ENCODE measurements around the gene DCTPP1.
"Not testable (repeated sequence)": the region's sequence is repeated elsewhere in the genome, so short reads cannot be mapped to it uniquely, and the experiment has no call there.

The DCTPP1 gene

DNA sequence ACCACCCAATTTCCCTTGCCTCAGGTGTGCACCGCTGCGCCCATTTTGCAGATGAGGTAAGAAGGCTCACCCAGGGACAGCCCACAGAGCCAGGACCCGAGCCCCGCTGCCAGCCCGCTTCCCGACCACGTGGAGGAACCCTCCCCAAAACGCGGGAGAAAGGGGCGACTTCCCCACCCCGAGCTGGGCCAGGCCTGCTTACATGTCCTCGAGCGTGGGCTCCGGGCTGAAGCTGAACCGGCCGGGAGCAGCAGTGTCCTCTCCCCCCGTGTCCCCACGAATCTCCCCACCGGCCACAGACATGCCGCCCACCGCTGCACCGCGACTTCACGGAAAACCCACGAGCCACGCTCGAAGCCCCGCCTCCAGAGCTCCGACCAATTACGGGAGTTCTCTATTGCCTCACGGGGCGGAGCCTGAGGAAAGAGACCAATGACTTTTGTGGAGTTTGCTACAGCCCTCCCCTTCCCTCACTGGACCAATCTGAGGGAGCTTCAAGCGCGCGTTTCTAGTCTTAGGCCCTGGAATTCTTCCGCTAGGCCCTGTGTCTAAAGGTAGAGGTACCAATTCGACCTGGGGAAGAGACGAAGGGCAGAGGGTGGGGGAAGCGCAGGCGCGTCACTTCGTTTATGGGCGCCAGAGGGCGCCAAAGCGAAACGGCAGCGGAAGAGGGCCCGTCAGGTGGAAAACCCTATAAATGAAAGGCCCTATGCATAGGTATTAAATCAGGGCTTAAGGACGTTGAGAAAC lies at the start of gene DCTPP1:
DCTPP1 (minus strand) TSS at position 353 of the 750 bp plus-strand sequence; CDS start at position 303, 50 bp downstream.
- Histone ChIP-seq H3K27ac (ENCODE audit: poor library complexity, severe bottlenecking) (peak within 1 kb of the TSS; percentile 50), H3K9me3 (ENCODE audit: severe bottlenecking) (no peaks in the 10 kb centered on the region), H3K4me3 (ENCODE audit: severe bottlenecking) (peak within 1 kb of the TSS; percentile 66), H3K4me1 (ENCODE audit: insufficient read depth, poor library complexity, severe bottlenecking) (peaks cover 5% of the 10 kb centered on the region), H3K36me3 (ENCODE audit: low read depth) (peaks cover 28% of the 10 kb centered on the region), H3K27me3 (ENCODE audit: insufficient read depth, poor library complexity, severe bottlenecking) (no peaks in the 10 kb centered on the region)
- peak; percentile 96 for TF ChIP-seq CTCF (IDR thresholded peaks at IDR 0.05; ENCODE audit: poor library complexity, severe bottlenecking)
- ATAC-seq (ENCODE audit: low read depth) (peak; percentile 99), DNase-seq (ENCODE audit: low spot score) (peak; percentile 98)

DNA sequence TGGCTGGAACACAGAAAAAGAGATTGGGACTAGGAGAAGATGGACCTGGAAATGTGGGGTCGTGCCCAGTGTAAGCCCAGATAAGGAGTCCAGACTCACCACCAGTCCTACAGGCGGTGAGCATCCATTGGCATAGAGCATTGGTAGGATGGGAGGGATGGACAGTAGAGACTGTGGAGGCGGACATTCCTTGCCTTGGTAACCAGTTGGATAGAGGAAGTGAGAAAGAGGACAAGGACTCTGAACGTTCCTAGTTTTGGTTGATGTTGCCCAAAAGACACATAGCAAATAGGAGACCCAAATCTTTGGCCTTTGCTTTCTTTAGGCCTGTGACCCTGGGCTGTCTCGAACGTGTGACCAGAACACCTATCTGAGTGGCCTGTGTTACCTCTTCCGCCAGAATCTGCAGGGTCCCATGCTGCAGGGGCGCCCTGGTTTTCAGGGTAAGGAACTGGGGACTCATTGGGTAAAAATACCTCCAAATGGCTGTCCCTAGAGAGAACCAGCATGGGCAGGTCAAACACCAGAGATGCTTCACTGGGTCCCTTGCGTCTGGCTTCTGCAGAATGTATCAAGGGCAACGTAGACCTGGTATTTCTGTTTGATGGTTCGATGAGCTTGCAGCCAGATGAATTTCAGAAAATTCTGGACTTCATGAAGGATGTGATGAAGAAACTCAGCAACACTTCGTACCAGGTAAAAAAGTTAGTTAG lies 49.1 kb upstream of the DCTPP1 start:
- Histone ChIP-seq H3K36me3 (ENCODE audit: low read depth) (no peaks in the 10 kb centered on the region), H3K9me3 (ENCODE audit: severe bottlenecking) (no peaks in the 10 kb centered on the region), H3K27ac (ENCODE audit: poor library complexity, severe bottlenecking) (no peak overlapping the region), H3K4me3 (ENCODE audit: severe bottlenecking) (no peak overlapping the region), H3K4me1 (ENCODE audit: insufficient read depth, poor library complexity, severe bottlenecking) (no peaks in the 10 kb centered on the region), H3K27me3 (ENCODE audit: insufficient read depth, poor library complexity, severe bottlenecking) (no peaks in the 10 kb centered on the region)
- no peak for TF ChIP-seq CTCF (IDR thresholded peaks at IDR 0.05; ENCODE audit: poor library complexity, severe bottlenecking)
- DNase-seq (ENCODE audit: low spot score): no peak
- no peak for ATAC-seq (ENCODE audit: low read depth)

DNA sequence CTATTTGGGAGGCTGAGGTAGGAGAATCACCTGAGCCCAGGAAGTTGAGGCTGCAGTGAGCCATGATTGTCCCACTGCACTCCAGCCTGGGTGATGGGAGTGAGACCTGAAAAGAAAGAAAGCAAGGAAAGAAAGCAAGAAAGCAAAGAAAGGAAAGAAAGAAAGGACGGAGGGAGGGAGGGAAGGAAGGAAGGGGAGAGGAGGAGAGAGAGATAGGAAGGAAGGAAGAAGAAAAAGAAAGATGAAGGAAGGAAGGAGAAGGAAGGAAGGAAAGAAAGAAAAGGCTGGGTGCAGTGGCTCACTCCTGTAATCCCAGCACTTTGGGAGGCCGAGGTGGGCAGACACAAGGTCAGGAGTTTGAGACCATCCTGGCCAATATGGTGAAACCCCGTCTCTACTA lies 47.9 kb upstream of the DCTPP1 start:
- H3K4me3 ChIP-seq (ENCODE audit: severe bottlenecking); H3K27me3 ChIP-seq (ENCODE audit: insufficient read depth, poor library complexity, severe bottlenecking); H3K4me1 ChIP-seq (ENCODE audit: insufficient read depth, poor library complexity, severe bottlenecking): not testable (repeated sequence)

DNA sequence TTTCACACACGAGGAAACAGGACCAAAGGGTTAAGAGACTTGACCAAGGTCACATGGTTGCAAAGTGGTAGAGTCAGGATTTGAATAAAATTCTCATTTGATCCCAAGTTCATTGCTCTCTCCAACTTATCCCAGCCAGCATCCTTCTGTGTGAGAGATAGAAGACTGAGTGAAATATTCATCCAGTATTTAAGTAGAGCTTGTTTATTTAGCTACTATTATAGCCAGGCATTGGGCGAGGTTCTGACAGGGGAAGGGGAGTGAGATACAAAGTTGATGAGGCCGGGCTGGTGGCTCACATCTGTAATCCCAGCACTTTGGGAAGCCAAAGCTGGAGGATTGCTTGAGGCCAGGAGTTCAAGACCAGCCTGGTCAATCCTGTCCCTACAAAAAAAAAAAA lies 47.2 kb upstream of the DCTPP1 start:
- no peak overlapping the region for H3K27ac ChIP-seq (ENCODE audit: poor library complexity, severe bottlenecking)

More for the DNA sequence above, 47.9 kb upstream of the DCTPP1 start:
- H3K27ac ChIP-seq (ENCODE audit: poor library complexity, severe bottlenecking); H3K9me3 ChIP-seq (ENCODE audit: severe bottlenecking); H3K36me3 ChIP-seq (ENCODE audit: low read depth); ATAC-seq (ENCODE audit: low read depth); DNase-seq (ENCODE audit: low spot score): not testable (repeated sequence)

DNA sequence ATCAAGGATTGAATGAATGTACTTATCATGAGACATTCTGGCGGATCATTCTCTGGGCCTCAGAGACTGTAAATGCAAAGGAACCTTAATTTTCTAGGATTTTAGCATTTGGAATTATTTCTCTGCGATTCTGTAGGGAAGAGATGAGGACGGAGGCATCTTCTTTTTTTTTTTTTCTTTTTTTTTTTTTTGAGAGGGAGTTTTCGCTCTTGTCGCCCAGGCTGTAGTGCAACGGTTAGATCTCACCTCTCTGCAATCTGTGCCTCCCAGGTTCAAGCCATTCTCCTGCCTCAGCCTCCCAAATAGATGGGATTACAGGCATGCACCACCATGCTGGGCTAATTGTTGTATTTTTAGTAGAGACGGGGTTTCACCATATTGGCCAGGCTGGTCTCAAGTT lies 44.9 kb upstream of the DCTPP1 start:
- ATAC-seq (ENCODE audit: low read depth): no peak
- H3K36me3 ChIP-seq (ENCODE audit: low read depth): no peaks in the 10 kb centered on the region

More for the DNA sequence above, 47.2 kb upstream of the DCTPP1 start:
- Histone ChIP-seq H3K27me3 (ENCODE audit: insufficient read depth, poor library complexity, severe bottlenecking) (no peaks in the 10 kb centered on the region), H3K4me3 (ENCODE audit: severe bottlenecking) (no peak overlapping the region), H3K9me3 (ENCODE audit: severe bottlenecking) (no peaks in the 10 kb centered on the region), H3K36me3 (ENCODE audit: low read depth) (no peaks in the 10 kb centered on the region), H3K4me1 (ENCODE audit: insufficient read depth, poor library complexity, severe bottlenecking) (no peaks in the 10 kb centered on the region)
- ATAC-seq (ENCODE audit: low read depth) (no peak), DNase-seq (ENCODE audit: low spot score) (no peak)
- no peak for TF ChIP-seq CTCF (IDR thresholded peaks at IDR 0.05; ENCODE audit: poor library complexity, severe bottlenecking)

More for the DNA sequence above, 44.9 kb upstream of the DCTPP1 start:
- Histone ChIP-seq H3K9me3 (ENCODE audit: severe bottlenecking) (no peaks in the 10 kb centered on the region), H3K27ac (ENCODE audit: poor library complexity, severe bottlenecking) (no peak overlapping the region), H3K4me1 (ENCODE audit: insufficient read depth, poor library complexity, severe bottlenecking) (peaks cover 4% of the 10 kb centered on the region), H3K4me3 (ENCODE audit: severe bottlenecking) (no peak overlapping the region), H3K27me3 (ENCODE audit: insufficient read depth, poor library complexity, severe bottlenecking) (no peaks in the 10 kb centered on the region)
- no peak for DNase-seq (ENCODE audit: low spot score)
- TF ChIP-seq CTCF (IDR thresholded peaks at IDR 0.05; ENCODE audit: poor library complexity, severe bottlenecking): no peak

Measured in RWPE2 (cell line).